ENCODE measurements around the gene FNIP2. TPM values are rescaled to one million over a fixed set of nuclear protein-coding genes. Genes with fewer than 3 reads are reported as not detected.

FNIP2 gene
- total and polyA plus RNA-seq, 10 of the 15 experiments (the other 5 are each of a cell fraction or from before 2014, with no cell fraction given), result 0.03 to 0.38 (median 0.15) TPM

- ChIA-PET CTCF (interaction anchor here (1.0 kb wide), 1 partner anchor 31 kb away, joined by 3 read pairs; no protein-coding TSS in a partner anchor), POLR2A (no interaction called here), SMC1A (ENCODE audit: uncharacterized antibody, unreplicated experiment) (no interaction called here), RAD21 (ENCODE audit: unreplicated experiment) (no interaction called here)
- Histone ChIP-seq H2AFZ (ENCODE audit: control insufficient read depth, low read depth, low read length) (no peak overlapping the region), H3K9me3 (replicated peaks; ENCODE audit: control insufficient read depth, insufficient read depth, low read length) (no peaks in the 10 kb centered on the region), H3K36me3 (ENCODE audit: control insufficient read depth in 2 of 2, insufficient read depth in 2 of 2, low read length in 1 of 2) (no peaks in the 10 kb centered on the region), H3K4me3 (no peak overlapping the region), H3K9ac (ENCODE audit: control insufficient read depth, insufficient read depth, low read length) (no peak overlapping the region), H4K20me1 (ENCODE audit: control insufficient read depth, insufficient read depth) (no peaks in the 10 kb centered on the region), H3K27me3 (replicated peaks in 1 of 2; ENCODE audit: control insufficient read depth in 2 of 2, insufficient read depth in 2 of 2, low read length in 1 of 2) (no peaks in the 10 kb centered on the region), H3K27ac (ENCODE audit: control insufficient read depth, insufficient read depth) (no peak overlapping the region), H3K4me2 (ENCODE audit: control insufficient read depth, insufficient read depth) (no peak overlapping the region), H3K79me2 (ENCODE audit: control insufficient read depth, insufficient read depth, low read length) (no peaks in the 10 kb centered on the region), H3K4me1 (ENCODE audit: control insufficient read depth, insufficient read depth, low read length) (no peaks in the 10 kb centered on the region)
- TF ChIP-seq BMI1 (IDR thresholded peaks at IDR 0.05; ENCODE audit: borderline replicate concordance) (no peak), SMARCA5 (IDR thresholded peaks at IDR 0.05) (no peak), ZSCAN29 (IDR thresholded peaks at IDR 0.05) (no peak), ZNF24 (IDR thresholded peaks at IDR 0.05) (no peak), PAX5 (IDR thresholded peaks at IDR 0.05; ENCODE audit: borderline replicate concordance, low read depth, low read length) (no peak), POLR2A (IDR thresholded peaks at IDR 0.05; ENCODE audit: low read depth, low read length) (no peak), DPF2 (IDR thresholded peaks at IDR 0.05) (no peak), TCF7 (IDR thresholded peaks at IDR 0.05; ENCODE audit: borderline replicate concordance) (no peak), SREBF2 (IDR thresholded peaks at IDR 0.05; ENCODE audit: low read length) (no peak), ESRRA (IDR thresholded peaks at IDR 0.05; ENCODE audit: low read length) (no peak), BCL11A (IDR thresholded peaks at IDR 0.05; ENCODE audit: low read depth, low read length) (no peak)
- DNase-seq (ENCODE audit: low read depth, low spot score) (no peak), FAIRE-seq (no peak), ATAC-seq (no peak)
- no TSS peak for BruUV-seq (replicated peaks)
- WGBS (ENCODE audit: insufficient coverage, insufficient replicate concordance, low lambda C conversion rate, missing lambda C conversion rate), result 60% methylated on average over 5 of the region's 5 CpGs
- intact Hi-C loops (cut with micrococcal nuclease; ENCODE audit: unreplicated experiment) (no loop called here), in situ Hi-C loops (cut with MboI) (no loop called here)
These were observed 176.8 kb downstream of the FNIP2 start for GRCh38 chr4:158945529-158946108.

DNA sequence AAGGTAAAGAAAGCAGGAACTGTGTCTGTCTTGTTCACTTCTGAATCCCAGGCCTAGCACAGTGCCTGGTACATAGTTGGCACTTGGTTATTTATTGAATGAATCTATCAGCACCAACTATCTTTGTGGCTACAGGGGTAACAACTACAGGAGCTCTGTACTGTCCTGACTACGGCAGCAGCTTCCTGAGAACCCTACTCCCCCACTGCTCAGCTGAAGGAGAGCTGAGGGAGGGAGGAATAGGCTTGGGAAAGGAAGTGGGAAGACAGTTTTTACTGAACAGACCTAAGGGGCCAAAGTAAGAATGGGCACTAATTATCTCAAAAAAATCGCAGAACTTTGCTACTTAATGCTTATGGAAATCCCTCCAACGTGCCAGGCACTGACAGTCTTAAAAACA is 178.0 kb downstream of the FNIP2 start:
- 62% methylated on average over 3 of the region's 3 CpGs for WGBS (ENCODE audit: insufficient coverage, insufficient replicate concordance, low lambda C conversion rate, missing lambda C conversion rate)
- no TSS peak for BruUV-seq (replicated peaks)
- Histone ChIP-seq H3K4me1 (ENCODE audit: control insufficient read depth, insufficient read depth, low read length) (no peaks in the 10 kb centered on the region), H3K27ac (ENCODE audit: control insufficient read depth, insufficient read depth) (no peak overlapping the region), H3K79me2 (ENCODE audit: control insufficient read depth, insufficient read depth, low read length) (no peaks in the 10 kb centered on the region), H2AFZ (ENCODE audit: control insufficient read depth, low read depth, low read length) (no peak overlapping the region), H3K36me3 (ENCODE audit: control insufficient read depth in 2 of 2, insufficient read depth in 2 of 2, low read length in 1 of 2) (no peaks in the 10 kb centered on the region), H3K27me3 (replicated peaks in 1 of 2; ENCODE audit: control insufficient read depth in 2 of 2, insufficient read depth in 2 of 2, low read length in 1 of 2) (no peaks in the 10 kb centered on the region), H3K4me3 (no peak overlapping the region), H3K4me2 (ENCODE audit: control insufficient read depth, insufficient read depth) (no peak overlapping the region), H4K20me1 (ENCODE audit: control insufficient read depth, insufficient read depth) (no peaks in the 10 kb centered on the region), H3K9me3 (replicated peaks; ENCODE audit: control insufficient read depth, insufficient read depth, low read length) (peaks cover 2% of the 10 kb centered on the region; the same call in 1 of the 3 replicates), H3K9ac (ENCODE audit: control insufficient read depth, insufficient read depth, low read length) (no peak overlapping the region)
- no peak for ATAC-seq
- RAD21 ChIA-PET (ENCODE audit: unreplicated experiment), result no interaction called here
- intact Hi-C loops (cut with micrococcal nuclease; ENCODE audit: unreplicated experiment), result no loop called here
- in situ Hi-C loops (cut with MboI), result no loop called here
- SMC1A ChIA-PET (ENCODE audit: uncharacterized antibody, unreplicated experiment), result no interaction called here
- CTCF ChIA-PET, result no interaction called here
- DNase-seq (ENCODE audit: low read depth, low spot score), result no peak
- no peak for FAIRE-seq
- POLR2A ChIA-PET, result no interaction called here
- no peak for TF ChIP-seq IRF5 (IDR thresholded peaks at IDR 0.05; ENCODE audit: borderline replicate concordance)
- no peak for TF ChIP-seq TCF3 (IDR thresholded peaks at IDR 0.05; ENCODE audit: borderline replicate concordance, insufficient read depth, low read depth, low read length)
- TF ChIP-seq, protein P1, sequence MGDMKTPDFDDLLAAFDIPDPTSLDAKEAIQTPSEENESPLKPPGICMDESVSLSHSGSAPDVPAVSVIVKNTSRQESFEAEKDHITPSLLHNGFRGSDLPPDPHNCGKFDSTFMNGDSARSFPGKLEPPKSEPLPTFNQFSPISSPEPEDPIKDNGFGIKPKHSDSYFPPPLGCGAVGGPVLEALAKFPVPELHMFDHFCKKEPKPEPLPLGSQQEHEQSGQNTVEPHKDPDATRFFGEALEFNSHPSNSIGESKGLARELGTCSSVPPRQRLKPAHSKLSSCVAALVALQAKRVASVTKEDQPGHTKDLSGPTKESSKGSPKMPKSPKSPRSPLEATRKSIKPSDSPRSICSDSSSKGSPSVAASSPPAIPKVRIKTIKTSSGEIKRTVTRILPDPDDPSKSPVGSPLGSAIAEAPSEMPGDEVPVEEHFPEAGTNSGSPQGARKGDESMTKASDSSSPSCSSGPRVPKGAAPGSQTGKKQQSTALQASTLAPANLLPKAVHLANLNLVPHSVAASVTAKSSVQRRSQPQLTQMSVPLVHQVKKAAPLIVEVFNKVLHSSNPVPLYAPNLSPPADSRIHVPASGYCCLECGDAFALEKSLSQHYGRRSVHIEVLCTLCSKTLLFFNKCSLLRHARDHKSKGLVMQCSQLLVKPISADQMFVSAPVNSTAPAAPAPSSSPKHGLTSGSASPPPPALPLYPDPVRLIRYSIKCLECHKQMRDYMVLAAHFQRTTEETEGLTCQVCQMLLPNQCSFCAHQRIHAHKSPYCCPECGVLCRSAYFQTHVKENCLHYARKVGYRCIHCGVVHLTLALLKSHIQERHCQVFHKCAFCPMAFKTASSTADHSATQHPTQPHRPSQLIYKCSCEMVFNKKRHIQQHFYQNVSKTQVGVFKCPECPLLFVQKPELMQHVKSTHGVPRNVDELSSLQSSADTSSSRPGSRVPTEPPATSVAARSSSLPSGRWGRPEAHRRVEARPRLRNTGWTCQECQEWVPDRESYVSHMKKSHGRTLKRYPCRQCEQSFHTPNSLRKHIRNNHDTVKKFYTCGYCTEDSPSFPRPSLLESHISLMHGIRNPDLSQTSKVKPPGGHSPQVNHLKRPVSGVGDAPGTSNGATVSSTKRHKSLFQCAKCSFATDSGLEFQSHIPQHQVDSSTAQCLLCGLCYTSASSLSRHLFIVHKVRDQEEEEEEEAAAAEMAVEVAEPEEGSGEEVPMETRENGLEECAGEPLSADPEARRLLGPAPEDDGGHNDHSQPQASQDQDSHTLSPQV (IDR thresholded peaks at IDR 0.05), result no peak

Data from GM12878 (cell line).